HUES64 (cell line): ENCODE measurements around the gene P2RX7.
"Not testable (repeated sequence)": the region's sequence is repeated elsewhere in the genome, so short reads cannot be mapped to it uniquely, and the experiment has no call there.

Experiments
- H3K27ac ChIP-seq: 2 replicates; pipeline ENCODE4 v1.7.0; 2013; ENCODE audit warnings: low read depth, low read length, inconsistent platforms
- H3K27me3 ChIP-seq: 2 replicates; pipeline ENCODE4 v1.6.1; 2013; ENCODE audit warnings: mild to moderate bottlenecking, low read length; ENCODE audit not compliant: insufficient read depth
- H3K36me3 ChIP-seq: 2 replicates; pipeline ENCODE4 v1.6.1; 2013; ENCODE audit warnings: mild to moderate bottlenecking, low read length; ENCODE audit not compliant: insufficient read depth
- H3K4me1 ChIP-seq: 2 replicates; pipeline ENCODE4 v1.6.1; 2013; ENCODE audit warnings: mild to moderate bottlenecking, low read length, moderate library complexity; ENCODE audit not compliant: insufficient read depth
- H3K4me3 ChIP-seq: 2 replicates; pipeline ENCODE4 v1.5.1; 2013; ENCODE audit warnings: mild to moderate bottlenecking, low read length, moderate library complexity
- H3K9ac ChIP-seq: 2 replicates; pipeline ENCODE4 v1.6.1; 2013; ENCODE audit warnings: mild to moderate bottlenecking, low read depth, low read length
- H3K9me3 ChIP-seq: 2 replicates; pipeline ENCODE4 v1.6.1; 2013; ENCODE audit warnings: low read depth, low read length; ENCODE audit not compliant: insufficient read depth
- WGBS: fragments of 150-250, 120-280 bp; methylation state at CpG from one replicate; pipeline ENCODE4 v1.1.7; 2013; ENCODE audit warnings: missing lambda C conversion rate; 5-methylcytosine and 5-hydroxymethylcytosine counted together

P2RX7 gene

GRCh38 chr12:121139286-121139685 lies 6.6 kb downstream of the P2RX7 start:
- WGBS, result 93% methylated on average over 5 of the region's 5 CpGs
- no peaks in the 10 kb centered on the region for H3K9me3 ChIP-seq
- no peaks in the 10 kb centered on the region for H3K27me3 ChIP-seq
- no peak overlapping the region for H3K27ac ChIP-seq
- H3K9ac ChIP-seq, result no peak overlapping the region
- no peaks in the 10 kb centered on the region for H3K4me1 ChIP-seq
- no peaks in the 10 kb centered on the region for H3K36me3 ChIP-seq
- H3K4me3 ChIP-seq, result no peak overlapping the region

- H3K27ac ChIP-seq, result no peak overlapping the region
- H3K4me1 ChIP-seq, result no peaks in the 10 kb centered on the region
- no peaks in the 10 kb centered on the region for H3K36me3 ChIP-seq
- WGBS, result 80% methylated on average over 11 of the region's 11 CpGs
- H3K27me3 ChIP-seq, result no peaks in the 10 kb centered on the region
- no peaks in the 10 kb centered on the region for H3K9me3 ChIP-seq
- no peak overlapping the region for H3K9ac ChIP-seq
- no peak overlapping the region for H3K4me3 ChIP-seq
Observed at GRCh38 chr12:121142171-121142950, 9.7 kb downstream of the P2RX7 start.

GRCh38 chr12:121144416-121144914 lies 11.8 kb downstream of the P2RX7 start:
- no peak overlapping the region for H3K9ac ChIP-seq
- H3K27ac ChIP-seq, result no peak overlapping the region
- 94% methylated on average over 3 of the region's 3 CpGs for WGBS
- no peaks in the 10 kb centered on the region for H3K9me3 ChIP-seq
- no peak overlapping the region for H3K4me3 ChIP-seq
- no peaks in the 10 kb centered on the region for H3K36me3 ChIP-seq
- H3K27me3 ChIP-seq, result no peaks in the 10 kb centered on the region
- H3K4me1 ChIP-seq, result no peaks in the 10 kb centered on the region

GRCh38 chr12:121145221-121145620 lies 12.5 kb downstream of the P2RX7 start:
- 79% methylated on average over 8 of the region's 8 CpGs for WGBS
- no peaks in the 10 kb centered on the region for H3K36me3 ChIP-seq
- H3K27ac ChIP-seq, result no peak overlapping the region
- no peaks in the 10 kb centered on the region for H3K27me3 ChIP-seq
- H3K9me3 ChIP-seq, result no peaks in the 10 kb centered on the region
- H3K9ac ChIP-seq, result no peak overlapping the region
- no peak overlapping the region for H3K4me3 ChIP-seq
- no peaks in the 10 kb centered on the region for H3K4me1 ChIP-seq

GRCh38 chr12:121149289-121149688 lies 16.6 kb downstream of the P2RX7 start:
- 100% methylated on average over 1 of the region's 3 CpGs for WGBS

GRCh38 chr12:121154793-121155375 lies 22.2 kb downstream of the P2RX7 start:
- Histone ChIP-seq H3K9ac (no peak overlapping the region), H3K4me3 (no peak overlapping the region), H3K9me3 (peaks cover 4% of the 10 kb centered on the region; the same call in 1 of the 2 replicates), H3K27ac (no peak overlapping the region), H3K4me1 (no peaks in the 10 kb centered on the region; the same call in 1 of the 2 replicates), H3K27me3 (no peaks in the 10 kb centered on the region), H3K36me3 (no peaks in the 10 kb centered on the region)
- 87% methylated on average over 14 of the region's 14 CpGs for WGBS

More at GRCh38 chr12:121149289-121149688, 16.6 kb downstream of the P2RX7 start:
- not testable (repeated sequence) for H3K27me3 ChIP-seq, H3K4me3 ChIP-seq, H3K9me3 ChIP-seq, H3K9ac ChIP-seq, H3K4me1 ChIP-seq, H3K27ac ChIP-seq, H3K36me3 ChIP-seq

GRCh38 chr12:121156365-121156764 lies 23.7 kb downstream of the P2RX7 start:
- H3K27ac ChIP-seq, result no peak overlapping the region

GRCh38 chr12:121158085-121158484 lies 25.4 kb downstream of the P2RX7 start:
- peaks cover 4% of the 10 kb centered on the region; the same call in 1 of the 2 replicates for H3K9me3 ChIP-seq
- H3K27me3 ChIP-seq, result no peaks in the 10 kb centered on the region
- no peak overlapping the region for H3K4me3 ChIP-seq
- no peaks in the 10 kb centered on the region; the same call in 1 of the 2 replicates for H3K4me1 ChIP-seq
- H3K36me3 ChIP-seq, result no peaks in the 10 kb centered on the region
- 95% methylated on average over 3 of the region's 3 CpGs for WGBS
- H3K9ac ChIP-seq, result no peak overlapping the region
- H3K27ac ChIP-seq, result no peak overlapping the region

More at GRCh38 chr12:121156365-121156764, 23.7 kb downstream of the P2RX7 start:
- 84% methylated on average over 5 of the region's 5 CpGs for WGBS
- Histone ChIP-seq H3K27me3 (no peaks in the 10 kb centered on the region), H3K36me3 (no peaks in the 10 kb centered on the region), H3K4me3 (no peak overlapping the region), H3K4me1 (no peaks in the 10 kb centered on the region; the same call in 1 of the 2 replicates), H3K9ac (no peak overlapping the region), H3K9me3 (peaks cover 4% of the 10 kb centered on the region; the same call in 1 of the 2 replicates)

- not testable (repeated sequence) for H3K4me3 ChIP-seq, H3K4me1 ChIP-seq, H3K9me3 ChIP-seq, H3K27ac ChIP-seq, H3K9ac ChIP-seq, H3K36me3 ChIP-seq, H3K27me3 ChIP-seq
- 87% methylated on average over 5 of the region's 5 CpGs for WGBS
Observed at GRCh38 chr12:121158728-121159351, 26.2 kb downstream of the P2RX7 start.

- H3K9me3 ChIP-seq, result peaks cover 4% of the 10 kb centered on the region; the same call in 1 of the 2 replicates
- H3K4me1 ChIP-seq, result no peaks in the 10 kb centered on the region; the same call in 1 of the 2 replicates
- no peaks in the 10 kb centered on the region for H3K27me3 ChIP-seq
- H3K27ac ChIP-seq, result no peak overlapping the region
- 84% methylated on average over 6 of the region's 7 CpGs for WGBS
- no peaks in the 10 kb centered on the region for H3K36me3 ChIP-seq
- H3K4me3 ChIP-seq, result no peak overlapping the region
- no peak overlapping the region for H3K9ac ChIP-seq
Observed at GRCh38 chr12:121159467-121160307, 27.0 kb downstream of the P2RX7 start.
